Sigmoid colon (tissue), 4 donors: ENCODE data around the gene KCNA2.

Experiments
- CTCF ChIP-seq, 4 experiments: fragments of 450-650 bp in 3 of 4; fragments of 200-600 bp in 1 of 4; IDR thresholded peaks; one replicate each; pipeline ENCODE4 v1.5.1; 2016 to 2019; ENCODE audit warnings: antibody characterized with exemption in 4 of 4, mild to moderate bottlenecking in 3 of 4, moderate library complexity in 2 of 4
- POLR2AphosphoS5 ChIP-seq, 4 donors: sonication (generic); formaldehyde crosslinking; IDR thresholded peaks; one replicate each; pipeline ENCODE4 v1.6.1; 2017; ENCODE audit warnings: antibody characterized with exemption in 4 of 4

GRCh38 chr1:110605446-110605845, 712 bp downstream of the KCNA2 start:
- TF ChIP-seq CTCF (IDR thresholded peaks at IDR 0.05) = no peak
- no peak for TF ChIP-seq POLR2AphosphoS5 (IDR thresholded peaks at IDR 0.05)
